Measurements from ENCODE around the gene ARGLU1. TPM values are rescaled to one million over a fixed set of nuclear protein-coding genes. Genes with fewer than 3 reads are reported as not detected.

Gene ARGLU1
- total and polyA plus RNA-seq, 9 of the 15 experiments (the other 6 are each of a cell fraction or from before 2014, with no cell fraction given): 19.3 to 99.9 (median 49.3) TPM

- Histone ChIP-seq H3K79me2 (ENCODE audit: control insufficient read depth, insufficient read depth, low read length) (no peaks in the 10 kb centered on the region), H3K9ac (ENCODE audit: insufficient read depth in 1 of 2, low read depth in 2 of 2, low read length in 2 of 2) (no peak overlapping the region), H4K20me1 (replicated peaks; ENCODE audit: control insufficient read depth, insufficient read depth, low read length) (no peaks in the 10 kb centered on the region), H3K9me1 (ENCODE audit: control insufficient read depth, insufficient read depth, low read length) (no peaks in the 10 kb centered on the region), H3K4me3 (no peak overlapping the region), H3K27me3 (ENCODE audit: control insufficient read depth in 2 of 2, insufficient read depth in 2 of 2, low read length in 2 of 2) (peaks cover 0 to 5% of the 10 kb centered on the region in 2 experiments; a peak in 1 of 5 replicates), H2AFZ (ENCODE audit: low read depth, low read length) (no peak overlapping the region), H3K36me3 (ENCODE audit: control insufficient read depth, insufficient read depth, low read length) (no peaks in the 10 kb centered on the region), H3K4me1 (replicated peaks in 1 of 2; ENCODE audit: control insufficient read depth in 2 of 2, insufficient read depth in 2 of 2, low read length in 2 of 2) (peaks cover 0 to 8% of the 10 kb centered on the region in 2 experiments; a peak in 2 of 5 replicates), H3K9me3 (replicated peaks; ENCODE audit: control insufficient read depth, insufficient read depth, low read depth, low read length) (no peaks in the 10 kb centered on the region), H3K27ac (ENCODE audit: extremely low read depth, low read depth, low read length) (no peak overlapping the region), H3K4me2 (ENCODE audit: insufficient read depth, low read length) (no peak overlapping the region)
- DNase-seq (ENCODE audit: extremely low read depth in 1 of 4, low spot score in 3 of 4) (no peak), FAIRE-seq (no peak), ATAC-seq (no peak)
- in situ Hi-C loops (cut with MboI) (no loop called here), intact Hi-C loops (cut with micrococcal nuclease) (no loop called here)
- no TSS peak for BruUV-seq (replicated peaks)
- CTCF ChIA-PET (ENCODE audit: low intra/inter-chr PET ratio): no interaction called here
- 1% methylated on average over 10 of the region's 11 CpGs for WGBS (ENCODE audit: insufficient coverage, low coverage, missing lambda C conversion rate)
- POLR2A ChIA-PET: no interaction called here
- no peak for TF ChIP-seq ZBTB9 (CRISPR knock-in tag; IDR thresholded peaks at IDR 0.05)
- TF ChIP-seq KHSRP (IDR thresholded peaks at IDR 0.05): no peak
- TF ChIP-seq TCF7L2 (IDR thresholded peaks at IDR 0.05; ENCODE audit: low read depth, low read length): no peak
- TF ChIP-seq PREB (CRISPR knock-in tag; IDR thresholded peaks at IDR 0.05): no peak
- TF ChIP-seq ETV1 (tag; conservative IDR thresholded peaks at IDR 0.05; ENCODE audit: low read depth): no peak
- no peak for TF ChIP-seq HDAC3 (IDR thresholded peaks at IDR 0.05; ENCODE audit: borderline replicate concordance, partially characterized antibody)
- no peak for TF ChIP-seq ILF3 (IDR thresholded peaks at IDR 0.05; ENCODE audit: borderline replicate concordance)
- TF ChIP-seq, protein P1, sequence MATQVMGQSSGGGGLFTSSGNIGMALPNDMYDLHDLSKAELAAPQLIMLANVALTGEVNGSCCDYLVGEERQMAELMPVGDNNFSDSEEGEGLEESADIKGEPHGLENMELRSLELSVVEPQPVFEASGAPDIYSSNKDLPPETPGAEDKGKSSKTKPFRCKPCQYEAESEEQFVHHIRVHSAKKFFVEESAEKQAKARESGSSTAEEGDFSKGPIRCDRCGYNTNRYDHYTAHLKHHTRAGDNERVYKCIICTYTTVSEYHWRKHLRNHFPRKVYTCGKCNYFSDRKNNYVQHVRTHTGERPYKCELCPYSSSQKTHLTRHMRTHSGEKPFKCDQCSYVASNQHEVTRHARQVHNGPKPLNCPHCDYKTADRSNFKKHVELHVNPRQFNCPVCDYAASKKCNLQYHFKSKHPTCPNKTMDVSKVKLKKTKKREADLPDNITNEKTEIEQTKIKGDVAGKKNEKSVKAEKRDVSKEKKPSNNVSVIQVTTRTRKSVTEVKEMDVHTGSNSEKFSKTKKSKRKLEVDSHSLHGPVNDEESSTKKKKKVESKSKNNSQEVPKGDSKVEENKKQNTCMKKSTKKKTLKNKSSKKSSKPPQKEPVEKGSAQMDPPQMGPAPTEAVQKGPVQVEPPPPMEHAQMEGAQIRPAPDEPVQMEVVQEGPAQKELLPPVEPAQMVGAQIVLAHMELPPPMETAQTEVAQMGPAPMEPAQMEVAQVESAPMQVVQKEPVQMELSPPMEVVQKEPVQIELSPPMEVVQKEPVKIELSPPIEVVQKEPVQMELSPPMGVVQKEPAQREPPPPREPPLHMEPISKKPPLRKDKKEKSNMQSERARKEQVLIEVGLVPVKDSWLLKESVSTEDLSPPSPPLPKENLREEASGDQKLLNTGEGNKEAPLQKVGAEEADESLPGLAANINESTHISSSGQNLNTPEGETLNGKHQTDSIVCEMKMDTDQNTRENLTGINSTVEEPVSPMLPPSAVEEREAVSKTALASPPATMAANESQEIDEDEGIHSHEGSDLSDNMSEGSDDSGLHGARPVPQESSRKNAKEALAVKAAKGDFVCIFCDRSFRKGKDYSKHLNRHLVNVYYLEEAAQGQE (IDR thresholded peaks at IDR 0.05; ENCODE audit: borderline replicate concordance): no peak
- TF ChIP-seq, protein P1 (CRISPR knock-in tag; IDR thresholded peaks at IDR 0.05; ENCODE audit: low read depth): no peak
- no peak for TF ChIP-seq DPF2 (IDR thresholded peaks at IDR 0.05)
- TF ChIP-seq KAT8 (IDR thresholded peaks at IDR 0.05; ENCODE audit: low read depth): no peak
- no peak for TF ChIP-seq ZNF354B (CRISPR knock-in tag; IDR thresholded peaks at IDR 0.05)
- TF ChIP-seq RNF2 (IDR thresholded peaks at IDR 0.05): no peak
- TF ChIP-seq PPARD (CRISPR knock-in tag; IDR thresholded peaks at IDR 0.05): no peak
These were observed 37.6 kb downstream of the ARGLU1 start for GRCh38 chr13:106530171-106530851.
